WTC11 (cell line): Measurements from ENCODE around the gene ERH. TPM values are rescaled to one million over a fixed set of nuclear protein-coding genes. Genes with fewer than 3 reads are reported as not detected.

Experiments
- ATAC-seq: fragments of 200-7000 bp; cut with Tn5 transposase; 2 replicates; pipeline ENCODE4 v1.10.0; 2021; ENCODE audit warnings: mild to moderate bottlenecking, moderate library complexity
- CTCF ChIA-PET: fragments of 300-600 bp; sonication (Branson Sonifier 250); formaldehyde crosslinking; loops from one replicate; lab custom pipeline; 2021; ENCODE audit warnings: antibody characterized with exemption; lab: Charles Lee
- POLR2A ChIA-PET: fragments of 350-600 bp; sonication (Branson Sonifier 250); formaldehyde crosslinking; loops from one replicate; lab custom pipeline; 2021; ENCODE audit warnings: antibody characterized with exemption; lab: Charles Lee
- DNase-seq: peaks from one replicate; pipeline ENCODE4 v3.0.0; 2021; ENCODE audit warnings: low spot score
- H3K27ac Mint-ChIP-seq: 2 replicates; pipeline ENCODE4 v1.8.0; 2021; ENCODE audit warnings: mixed read lengths
- H3K27me3 Mint-ChIP-seq: 2 replicates; pipeline ENCODE4 v1.8.0; 2021; ENCODE audit warnings: low read depth, mild to moderate bottlenecking, moderate library complexity, mixed read lengths
- H3K36me3 Mint-ChIP-seq: 2 replicates; pipeline ENCODE4 v1.8.0; 2021; ENCODE audit warnings: mixed read lengths
- H3K4me1 Mint-ChIP-seq: 2 replicates; pipeline ENCODE4 v1.8.0; 2022; ENCODE audit warnings: mixed read lengths
- H3K4me3 Mint-ChIP-seq: 2 replicates; pipeline ENCODE4 v1.8.0; 2021; ENCODE audit warnings: mild to moderate bottlenecking, moderate library complexity, mixed read lengths
- H3K9me3 Mint-ChIP-seq: 2 replicates; pipeline ENCODE4 v1.8.0; 2021; ENCODE audit warnings: mixed read lengths
- AR ChIP-seq: fragments of 250-450 bp; sonication (Bioruptor Pico); IDR thresholded peaks from 2 replicates; pipeline ENCODE4 v1.9.0; 2021; ENCODE audit warnings: mild to moderate bottlenecking
- ARID4B ChIP-seq: sonication (generic); formaldehyde crosslinking; IDR thresholded peaks from 2 replicates; pipeline ENCODE4 v1.8.0; 2023; ENCODE audit warnings: missing genetic modification reagents, mild to moderate bottlenecking, borderline replicate concordance
- E2F5 ChIP-seq: sonication (generic); formaldehyde crosslinking; IDR thresholded peaks from 2 replicates; pipeline ENCODE4 v1.8.1; 2022; ENCODE audit warnings: mild to moderate bottlenecking, moderate library complexity, missing genetic modification reagents
- GABPB1 ChIP-seq: sonication (generic); formaldehyde crosslinking; IDR thresholded peaks from 2 replicates; pipeline ENCODE4 v1.8.1; 2023; ENCODE audit warnings: mild to moderate bottlenecking, missing genetic modification reagents
- GRHL2 ChIP-seq: fragments of 250-450 bp; sonication (Bioruptor Pico); IDR thresholded peaks from 2 replicates; pipeline ENCODE4 v1.8.0; 2022; ENCODE audit warnings: mild to moderate bottlenecking, moderate library complexity; ENCODE audit not compliant: insufficient replicate concordance, severe bottlenecking
- HMGA2 ChIP-seq: fragments of 250-450 bp; sonication (Bioruptor Pico); IDR thresholded peaks from 2 replicates; pipeline ENCODE4 v1.4.0; 2021; ENCODE audit warnings: mild to moderate bottlenecking, moderate library complexity
- KAT7 ChIP-seq: sonication (generic); formaldehyde crosslinking; IDR thresholded peaks from 2 replicates; pipeline ENCODE4 v1.8.1; 2023; ENCODE audit warnings: missing genetic modification reagents, mild to moderate bottlenecking, borderline replicate concordance
- MXD4 ChIP-seq: fragments of 250-450 bp; sonication (Bioruptor Pico); IDR thresholded peaks from 2 replicates; pipeline ENCODE4 v1.8.0; 2021; ENCODE audit warnings: mild to moderate bottlenecking, moderate library complexity, borderline replicate concordance
- MYBL2 ChIP-seq: sonication (generic); formaldehyde crosslinking; IDR thresholded peaks from 2 replicates; pipeline ENCODE4 v1.8.1; 2023; ENCODE audit warnings: mild to moderate bottlenecking, moderate library complexity, missing genetic modification reagents
- NFE2L1 ChIP-seq: sonication (generic); formaldehyde crosslinking; IDR thresholded peaks from 2 replicates; pipeline ENCODE4 v1.8.1; 2023; ENCODE audit warnings: missing genetic modification reagents
- NFYB ChIP-seq: sonication (generic); formaldehyde crosslinking; conservative IDR thresholded peaks from 2 replicates; pipeline ENCODE4 v1.8.0; 2022; ENCODE audit warnings: low read depth, missing genetic modification reagents
- PRDM15 ChIP-seq: sonication (generic); formaldehyde crosslinking; IDR thresholded peaks from 2 replicates; pipeline ENCODE4 v1.8.0; 2022; ENCODE audit warnings: missing genetic modification reagents
- ZBTB43 ChIP-seq: sonication (generic); formaldehyde crosslinking; IDR thresholded peaks from 2 replicates; pipeline ENCODE4 v1.8.1; 2023; ENCODE audit warnings: mild to moderate bottlenecking, missing genetic modification reagents
- ZNF263 ChIP-seq: sonication (generic); formaldehyde crosslinking; IDR thresholded peaks from 2 replicates; pipeline ENCODE4 v1.8.1; 2022; ENCODE audit warnings: low read depth, mild to moderate bottlenecking, moderate library complexity, missing genetic modification reagents
- ZNF423 ChIP-seq: fragments of 250-450 bp; sonication (Bioruptor Pico); IDR thresholded peaks from 2 replicates; pipeline ENCODE4 v2.1.2; 2022; ENCODE audit warnings: mild to moderate bottlenecking, moderate library complexity
- ZNF532 ChIP-seq: fragments of 250-450 bp; sonication (Bioruptor Pico); IDR thresholded peaks from 2 replicates; pipeline ENCODE4 v1.9.0; 2021; ENCODE audit warnings: mild to moderate bottlenecking, borderline replicate concordance
- total RNA-seq: library from RNA; stranded (reverse); gene quantifications from 3 replicates; pipeline ENCODE4 v1.2.3, GENCODE V29; 2021

ERH gene
- total RNA-seq, 1 experiment from 2014 or later = 363 TPM

- no peaks in the 10 kb centered on the region for H3K27me3 Mint-ChIP-seq
Observed at GRCh38 chr14:69432364-69432763, 34.3 kb upstream of the ERH start.

More at GRCh38 chr14:69432364-69432763, 34.3 kb upstream of the ERH start:
- no peak overlapping the region for H3K4me3 Mint-ChIP-seq
- no peak for ATAC-seq
- DNase-seq = no peak
- no peak overlapping the region; the same call in 1 of the 2 replicates for H3K27ac Mint-ChIP-seq
- peaks cover 6% of the 10 kb centered on the region for H3K4me1 Mint-ChIP-seq
- CTCF ChIA-PET = no interaction called here
- POLR2A ChIA-PET = no interaction called here
- peaks cover 6% of the 10 kb centered on the region; the same call in 1 of the 2 replicates for H3K36me3 Mint-ChIP-seq
- no peaks in the 10 kb centered on the region for H3K9me3 Mint-ChIP-seq
- TF ChIP-seq MYBL2 (CRISPR knock-in tag) (no peak), GRHL2 (CRISPR knock-in tag) (no peak), ZNF532 (CRISPR knock-in tag) (no peak), ZBTB43 (CRISPR knock-in tag) (no peak), MXD4 (CRISPR knock-in tag) (no peak), GABPB1 (CRISPR knock-in tag) (no peak), ARID4B (CRISPR knock-in tag) (no peak), ZNF263 (CRISPR knock-in tag) (no peak), E2F5 (no peak), PRDM15 (CRISPR knock-in tag) (no peak), NFE2L1 (CRISPR knock-in tag) (no peak), AR (CRISPR knock-in tag) (no peak), NFYB (CRISPR knock-in tag) (no peak), KAT7 (CRISPR knock-in tag) (no peak), HMGA2 (CRISPR knock-in tag) (no peak), ZNF423 (CRISPR knock-in tag) (no peak)
